K562 (cell line): ENCODE data around the gene DPP8. TPM values are rescaled to one million over a fixed set of nuclear protein-coding genes. Genes with fewer than 3 reads are reported as not detected.

Experiments used
- ATAC-seq: fragments of 200-7000 bp; cut with Tn5 transposase; 3 replicates; pipeline ENCODE4 v1.9.1; 2020; ENCODE audit warnings: moderate library complexity
- BruUV-seq: library from RNA; stranded (reverse); fragments of 400-500 nt; replicated peaks from 2 replicates; lab custom pipeline; 2021; lab: Mats Ljungman, UMichigan
- CTCF ChIA-PET: fragments of 300-600 bp; formaldehyde crosslinking; extraction: SDS; loops from one replicate; lab custom pipeline; 2021; ENCODE audit warnings: low intra/inter-chr PET ratio; lab: Yijun Ruan, JAX
- POLR2A ChIA-PET: fragments of 300-600, 350-650 bp; sonication (Branson Sonifier 250); formaldehyde crosslinking; extraction: SDS; loops from one replicate; lab custom pipeline; 2021; ENCODE audit warnings: antibody characterized with exemption, inconsistent platforms; lab: Yijun Ruan, JAX
- DNase-seq, 4 experiments: peaks; one replicate each; pipeline versions ENCODE4 v3.0.0 to v3.0.0-alpha.2; 2011 to 2018; ENCODE audit warnings: low spot score in 3 of 4, mixed read lengths in 3 of 4; ENCODE audit errors: extremely low read depth in 1 of 4
- FAIRE-seq: peaks from 2 replicates; lab custom pipeline; 2011; peaks lifted over from hg19 to GRCh38; lab: Jason Lieb, UNC
- H2AFZ ChIP-seq: 2 replicates; pipeline ENCODE4 v1.6.0; 2011; ENCODE audit warnings: low read depth, low read length, control low read depth, inconsistent platforms
- H3K27ac ChIP-seq: fragments of 200-600 bp; 3 replicates; pipeline ENCODE4 v1.8.0; 2011; ENCODE audit warnings: low read depth, mild to moderate bottlenecking, control low read depth, inconsistent platforms, low read length, moderate library complexity, mixed read lengths; ENCODE audit errors: extremely low read depth
- H3K27me3 ChIP-seq, 2 experiments: fragments of 300-600 bp in 1 of 2; 2 replicates in 1 of 2; 3 replicates in 1 of 2; pipeline versions ENCODE4 v1.6.0 to v1.8.0; 2011; ENCODE audit warnings: inconsistent platforms in 2 of 2, low read length in 2 of 2, mild to moderate bottlenecking in 1 of 2, mixed read lengths in 1 of 2, moderate library complexity in 1 of 2; ENCODE audit not compliant: control insufficient read depth in 2 of 2, insufficient read depth in 2 of 2
- H3K36me3 ChIP-seq: fragments of 300-600 bp; 3 replicates; pipeline ENCODE4 v1.8.0; 2011; ENCODE audit warnings: mild to moderate bottlenecking, low read length, inconsistent platforms; ENCODE audit not compliant: control insufficient read depth, insufficient read depth
- H3K4me1 ChIP-seq, 2 experiments: fragments of 200-600 bp in 1 of 2; replicated peaks in 1 of 2; 2 replicates in 1 of 2; 3 replicates in 1 of 2; pipeline versions ENCODE4 v1.5.1 to v1.8.0; 2011; ENCODE audit warnings: inconsistent platforms in 2 of 2, low read length in 2 of 2, mild to moderate bottlenecking in 1 of 2, mixed read lengths in 1 of 2, moderate library complexity in 1 of 2; ENCODE audit not compliant: control insufficient read depth in 2 of 2, insufficient read depth in 2 of 2
- H3K4me2 ChIP-seq: 2 replicates; pipeline ENCODE4 v1.6.1; 2011; ENCODE audit warnings: low read length, control low read depth, inconsistent platforms, mixed read lengths; ENCODE audit not compliant: insufficient read depth
- H3K4me3 ChIP-seq: fragments of 200-600 bp; sonication (generic), shearing (Covaris generic); 2 replicates; pipeline ENCODE4 v1.5.1; 2016; ENCODE audit warnings: control low read depth, inconsistent platforms
- H3K79me2 ChIP-seq: fragments of 200-600 bp; 3 replicates; pipeline ENCODE4 v1.8.0; 2011; ENCODE audit warnings: low read length, inconsistent platforms; ENCODE audit not compliant: control insufficient read depth, insufficient read depth
- H3K9ac ChIP-seq, 2 experiments: 2 replicates each; pipeline versions ENCODE4 v1.6.0 to v1.6.1; 2011; ENCODE audit warnings: low read depth in 2 of 2, low read length in 2 of 2, control low read depth in 1 of 2, inconsistent platforms in 1 of 2, mild to moderate bottlenecking in 1 of 2, mixed read lengths in 1 of 2; ENCODE audit not compliant: insufficient read depth in 1 of 2
- H3K9me1 ChIP-seq: one replicate; pipeline ENCODE4 v1.6.0; 2011; ENCODE audit warnings: inconsistent platforms, mild to moderate bottlenecking, low read length, moderate library complexity; ENCODE audit not compliant: control insufficient read depth, insufficient read depth
- H3K9me3 ChIP-seq: replicated peaks from 2 replicates; pipeline ENCODE4 v1.5.1; 2011; ENCODE audit warnings: low read depth, low read length, inconsistent platforms; ENCODE audit not compliant: control insufficient read depth, insufficient read depth
- H4K20me1 ChIP-seq: replicated peaks from 2 replicates; pipeline ENCODE4 v1.6.1; 2011; ENCODE audit warnings: low read length, inconsistent platforms, mixed read lengths; ENCODE audit not compliant: control insufficient read depth, insufficient read depth
- CC2D1A ChIP-seq: fragments of 450-650 bp; IDR thresholded peaks from 2 replicates; pipeline ENCODE4 v1.6.1; 2017; ENCODE audit warnings: mild to moderate bottlenecking
- DACH1 ChIP-seq: fragments of 450-650 bp; IDR thresholded peaks from 2 replicates; pipeline ENCODE4 v1.6.1; 2018; ENCODE audit not compliant: partially characterized antibody
- PML ChIP-seq: IDR thresholded peaks from 2 replicates; pipeline ENCODE4 v1.6.1; 2012; ENCODE audit warnings: low read length, inconsistent platforms
- POLR2A ChIP-seq: fragments of 450-650 bp; conservative IDR thresholded peaks from 2 replicates; pipeline ENCODE4 v1.6.1; 2016
- POLR2AphosphoS5 ChIP-seq: IDR thresholded peaks from 2 replicates; pipeline ENCODE4 v1.6.1; 2011; ENCODE audit warnings: mild to moderate bottlenecking, low read depth, low read length, moderate library complexity; ENCODE audit not compliant: control insufficient read depth, insufficient read depth
- POLR2G ChIP-seq: fragments of 200-400 bp; formaldehyde crosslinking; IDR thresholded peaks from 2 replicates; pipeline ENCODE4 v1.6.1; 2017; ENCODE audit warnings: low read depth, mild to moderate bottlenecking, antibody characterized with exemption, low read length, moderate library complexity
- RBFOX2 ChIP-seq: fragments of 200-400 bp; formaldehyde crosslinking; IDR thresholded peaks from 2 replicates; pipeline ENCODE4 v1.6.1; 2017; ENCODE audit warnings: low read depth, mild to moderate bottlenecking, low read length, moderate library complexity
- SUPT5H ChIP-seq: fragments of 450-650 bp; IDR thresholded peaks from 2 replicates; pipeline ENCODE4 v1.6.1; 2016
- TAF1 ChIP-seq: IDR thresholded peaks from 2 replicates; pipeline ENCODE4 v1.6.1; 2011; ENCODE audit warnings: mild to moderate bottlenecking, low read length, moderate library complexity; ENCODE audit not compliant: insufficient read depth, control insufficient read depth, severe bottlenecking; ENCODE audit errors: extremely low read depth
- TBP ChIP-seq: optimal IDR thresholded peaks from 2 replicates; pipeline ENCODE3; 2011; ENCODE audit warnings: low read depth, low read length, improper control_type of control experiment
- ZNF23 ChIP-seq: fragments of 250-450 bp; sonication (Bioruptor Pico); IDR thresholded peaks from 2 replicates; pipeline ENCODE4 v1.4.0; 2020; ENCODE audit warnings: mild to moderate bottlenecking
- ZNF780A ChIP-seq: fragments of 250-450 bp; sonication (Bioruptor Pico); IDR thresholded peaks from 2 replicates; pipeline ENCODE4 v1.5.0; 2021; ENCODE audit warnings: mild to moderate bottlenecking
- WGBS: fragments of 100-300 bp; shearing (Covaris generic); methylation state at CpG from one replicate; pipeline ENCODE4 v1.1.6; 2016; ENCODE audit warnings: low coverage, mixed read lengths; ENCODE audit not compliant: insufficient coverage; ENCODE audit errors: missing lambda C conversion rate; 5-methylcytosine and 5-hydroxymethylcytosine counted together
- in situ Hi-C: fragments of 300-500 bp; cut with MboI; formaldehyde crosslinking; loops from 4 replicates; pipeline ENCODE4 v1.15.0; 2018; ENCODE audit warnings: inconsistent platforms, mixed read lengths
- intact Hi-C: fragments of 100-400 bp; cut with micrococcal nuclease; formaldehyde crosslinking; loops from 2 replicates; pipeline ENCODE4 v1.14.2; 2022
- polyA plus RNA-seq, 8 experiments: library from polyadenylated mRNA; depleted of rRNA in 4 of 8; stranded (reverse) in 5 of 8; unstranded in 3 of 8; fragments of >200 nt; fragmentation: Nextera tagmentation in 2 of 8; fragmentation: Illumina TruSeq in 1 of 8; extraction: Ambion mirVana in 2 of 8; extraction: Trizol in 1 of 8; gene quantifications; 2 replicates each; pipeline versions ENCODE4 v1.2.1 to v1.2.3, GENCODE V29; 2011 to 2014; ENCODE audit warnings: inconsistent platforms in 1 of 8, missing spikeins in 1 of 8
- total RNA-seq, 7 experiments: library from RNA; depleted of rRNA in 6 of 7; stranded (reverse); fragments of >200 nt in 6 of 7; fragmentation: Illumina TruSeq in 2 of 7; extraction: Trizol in 2 of 7; gene quantifications; 2 replicates each; pipeline versions ENCODE4 v1.2.1 to v1.2.3, GENCODE V29; 2011 to 2021; ENCODE audit warnings: low replicate concordance in 1 of 7

Gene DPP8
- total and polyA plus RNA-seq, 9 of the 15 experiments (the other 6 are each of a cell fraction or from before 2014, with no cell fraction given) = 5.5 to 36.7 (median 20.7) TPM

GRCh38 chr15:65423150-65423975, 94.1 kb downstream of the DPP8 start:
- CTCF ChIA-PET = no interaction called here
- 4% methylated on average over 25 of the region's 28 CpGs for WGBS
- no peaks in the 10 kb centered on the region for H3K9me3 ChIP-seq

More at GRCh38 chr15:65423150-65423975, 94.1 kb downstream of the DPP8 start:
- in situ Hi-C loops (no loop called here), intact Hi-C loops (no loop called here)
- H3K4me1 ChIP-seq = peaks cover 21 to 30% of the 10 kb centered on the region in 2 experiments; a peak in 4 of 5 replicates
- POLR2A ChIA-PET = no interaction called here
- peak overlapping the region in 1 of 2 experiments; percentile 57; a peak in 2 of 4 replicates for H3K9ac ChIP-seq
- ATAC-seq (0 out of 3 replicates have a peak, but pooled peaks have one; percentile 9), DNase-seq (peak in 3 of 4 experiments; percentile 33 to 45 (median 42)), FAIRE-seq (peak; percentile 63)
- TF ChIP-seq CC2D1A (no peak), SUPT5H (0 out of 2 replicates have a peak, but pooled peaks have one; percentile 37), ZNF780A (CRISPR knock-in tag) (no peak), TAF1 (peak; percentile 26), PML (peak; percentile 46; the same call in 1 of the 2 replicates), ZNF23 (no peak), POLR2G (0 out of 2 replicates have a peak, but pooled peaks have one; percentile 34), POLR2AphosphoS5 (peak; percentile 75; the same call in 1 of the 2 replicates), POLR2A (peak; percentile 73), DACH1 (no peak), TBP (peak; percentile 77), RBFOX2 (peak; percentile 39; the same call in 1 of the 2 replicates)
- peak overlapping the region; percentile 32 for H3K4me3 ChIP-seq
- H3K4me2 ChIP-seq = peak overlapping the region; percentile 22
- H2AFZ ChIP-seq = peak overlapping the region; percentile 49
- peaks cover 16 to 34% of the 10 kb centered on the region in 2 experiments; a peak in 3 of 5 replicates for H3K27me3 ChIP-seq
- peaks cover 9% of the 10 kb centered on the region; the same call in 1 of the 2 replicates for H4K20me1 ChIP-seq
- H3K79me2 ChIP-seq = no peaks in the 10 kb centered on the region
- peaks cover 3% of the 10 kb centered on the region for H3K9me1 ChIP-seq
- TSS peak; percentile 86 for BruUV-seq
- H3K27ac ChIP-seq = no peak overlapping the region
- no peaks in the 10 kb centered on the region for H3K36me3 ChIP-seq
